ENCODE data around the gene GAB3. TPM values are rescaled to one million over a fixed set of nuclear protein-coding genes. Genes with fewer than 3 reads are reported as not detected.

Gene GAB3
- total and polyA plus RNA-seq, 9 of the 15 experiments (the other 6 are each of a cell fraction or from before 2014, with no cell fraction given): 16.1 to 31.4 (median 20.2) TPM

DNA sequence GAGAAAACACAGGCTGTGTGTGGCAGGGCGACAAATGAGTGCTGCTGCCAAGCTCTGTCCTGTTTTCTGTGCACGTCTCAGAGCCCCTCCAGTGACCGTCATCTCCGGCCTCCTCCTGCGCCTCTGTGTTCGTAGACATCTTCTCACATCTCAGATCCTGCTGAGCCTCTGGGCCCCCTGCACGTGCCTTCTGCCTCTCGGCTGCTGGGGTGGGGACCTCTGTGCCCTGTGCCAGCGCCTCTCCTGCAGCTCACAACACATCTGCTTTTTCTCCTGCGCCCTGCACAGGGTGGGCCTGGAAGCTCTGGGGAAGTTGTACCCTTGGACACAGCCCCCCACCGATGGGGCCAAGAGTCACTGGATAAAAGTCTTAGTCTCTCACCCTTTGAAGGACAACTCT is 95.1 kb downstream of the GAB3 start (continued):
- TF ChIP-seq, protein P1, sequence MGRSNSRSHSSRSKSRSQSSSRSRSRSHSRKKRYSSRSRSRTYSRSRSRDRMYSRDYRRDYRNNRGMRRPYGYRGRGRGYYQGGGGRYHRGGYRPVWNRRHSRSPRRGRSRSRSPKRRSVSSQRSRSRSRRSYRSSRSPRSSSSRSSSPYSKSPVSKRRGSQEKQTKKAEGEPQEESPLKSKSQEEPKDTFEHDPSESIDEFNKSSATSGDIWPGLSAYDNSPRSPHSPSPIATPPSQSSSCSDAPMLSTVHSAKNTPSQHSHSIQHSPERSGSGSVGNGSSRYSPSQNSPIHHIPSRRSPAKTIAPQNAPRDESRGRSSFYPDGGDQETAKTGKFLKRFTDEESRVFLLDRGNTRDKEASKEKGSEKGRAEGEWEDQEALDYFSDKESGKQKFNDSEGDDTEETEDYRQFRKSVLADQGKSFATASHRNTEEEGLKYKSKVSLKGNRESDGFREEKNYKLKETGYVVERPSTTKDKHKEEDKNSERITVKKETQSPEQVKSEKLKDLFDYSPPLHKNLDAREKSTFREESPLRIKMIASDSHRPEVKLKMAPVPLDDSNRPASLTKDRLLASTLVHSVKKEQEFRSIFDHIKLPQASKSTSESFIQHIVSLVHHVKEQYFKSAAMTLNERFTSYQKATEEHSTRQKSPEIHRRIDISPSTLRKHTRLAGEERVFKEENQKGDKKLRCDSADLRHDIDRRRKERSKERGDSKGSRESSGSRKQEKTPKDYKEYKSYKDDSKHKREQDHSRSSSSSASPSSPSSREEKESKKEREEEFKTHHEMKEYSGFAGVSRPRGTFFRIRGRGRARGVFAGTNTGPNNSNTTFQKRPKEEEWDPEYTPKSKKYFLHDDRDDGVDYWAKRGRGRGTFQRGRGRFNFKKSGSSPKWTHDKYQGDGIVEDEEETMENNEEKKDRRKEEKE (IDR thresholded peaks at IDR 0.05; ENCODE audit: borderline replicate concordance in 1 of 2, control insufficient read depth in 1 of 2, low read depth in 2 of 2, low read length in 1 of 2): no peak
- no peak for TF ChIP-seq PHTF2 (CRISPR knock-in tag; IDR thresholded peaks at IDR 0.05)
- TF ChIP-seq NUFIP1 (IDR thresholded peaks at IDR 0.05; ENCODE audit: partially characterized antibody): no peak
- TF ChIP-seq, protein P2, sequence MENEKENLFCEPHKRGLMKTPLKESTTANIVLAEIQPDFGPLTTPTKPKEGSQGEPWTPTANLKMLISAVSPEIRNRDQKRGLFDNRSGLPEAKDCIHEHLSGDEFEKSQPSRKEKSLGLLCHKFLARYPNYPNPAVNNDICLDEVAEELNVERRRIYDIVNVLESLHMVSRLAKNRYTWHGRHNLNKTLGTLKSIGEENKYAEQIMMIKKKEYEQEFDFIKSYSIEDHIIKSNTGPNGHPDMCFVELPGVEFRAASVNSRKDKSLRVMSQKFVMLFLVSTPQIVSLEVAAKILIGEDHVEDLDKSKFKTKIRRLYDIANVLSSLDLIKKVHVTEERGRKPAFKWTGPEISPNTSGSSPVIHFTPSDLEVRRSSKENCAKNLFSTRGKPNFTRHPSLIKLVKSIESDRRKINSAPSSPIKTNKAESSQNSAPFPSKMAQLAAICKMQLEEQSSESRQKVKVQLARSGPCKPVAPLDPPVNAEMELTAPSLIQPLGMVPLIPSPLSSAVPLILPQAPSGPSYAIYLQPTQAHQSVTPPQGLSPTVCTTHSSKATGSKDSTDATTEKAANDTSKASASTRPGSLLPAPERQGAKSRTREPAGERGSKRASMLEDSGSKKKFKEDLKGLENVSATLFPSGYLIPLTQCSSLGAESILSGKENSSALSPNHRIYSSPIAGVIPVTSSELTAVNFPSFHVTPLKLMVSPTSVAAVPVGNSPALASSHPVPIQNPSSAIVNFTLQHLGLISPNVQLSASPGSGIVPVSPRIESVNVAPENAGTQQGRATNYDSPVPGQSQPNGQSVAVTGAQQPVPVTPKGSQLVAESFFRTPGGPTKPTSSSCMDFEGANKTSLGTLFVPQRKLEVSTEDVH (IDR thresholded peaks at IDR 0.05; ENCODE audit: low read depth, partially characterized antibody): no peak
- no peak for TF ChIP-seq MBD2 (IDR thresholded peaks at IDR 0.05; ENCODE audit: borderline replicate concordance, low read depth)
- TF ChIP-seq BCL6 (CRISPR knock-in tag; IDR thresholded peaks at IDR 0.05): no peak

Measured in K562 (cell line).